HG02798 (cell line): ENCODE data around the gene ZNF292.
"Not testable (repeated sequence)": the region's sequence is repeated elsewhere in the genome, so short reads cannot be mapped to it uniquely, and the experiment has no call there.

ENCODE experiments used
- ATAC-seq: cut with Tn5 transposase; IDR thresholded peaks from one replicate; pipeline ENCODE4 v1.9.1; 2021; ENCODE audit warnings: mild to moderate bottlenecking; ENCODE audit not compliant: unreplicated experiment, poor library complexity

Gene ZNF292

GRCh38 chr6:87157596-87157995 is 2.2 kb downstream of the ZNF292 start:
- not testable (repeated sequence) for ATAC-seq

- ATAC-seq: no peak
Measured at GRCh38 chr6:87161299-87161698, 5.9 kb downstream of the ZNF292 start.

- no peak for ATAC-seq
Measured at GRCh38 chr6:87164004-87164403, 8.6 kb downstream of the ZNF292 start.

- no peak for ATAC-seq
Measured at GRCh38 chr6:87164506-87164905, 9.1 kb downstream of the ZNF292 start.

- ATAC-seq: no peak
Measured at GRCh38 chr6:87165185-87165584, 9.8 kb downstream of the ZNF292 start.

GRCh38 chr6:87171938-87172633 is 16.7 kb downstream of the ZNF292 start:
- no peak for ATAC-seq

GRCh38 chr6:87174078-87174579 is 18.8 kb downstream of the ZNF292 start:
- ATAC-seq: peak; percentile 47

- no peak for ATAC-seq
Measured at GRCh38 chr6:87176493-87176892, 21.1 kb downstream of the ZNF292 start.

GRCh38 chr6:87180105-87180728 is 24.9 kb downstream of the ZNF292 start:
- ATAC-seq: no peak

- ATAC-seq: peak; percentile 15
Measured at GRCh38 chr6:87181903-87182302, 26.5 kb downstream of the ZNF292 start.

- ATAC-seq: peak; percentile 79
Measured at GRCh38 chr6:87182321-87182720, 27.0 kb downstream of the ZNF292 start.

GRCh38 chr6:87182940-87183339 is 27.6 kb downstream of the ZNF292 start:
- ATAC-seq: no peak

- no peak for ATAC-seq
Measured at GRCh38 chr6:87183687-87184086, 28.3 kb downstream of the ZNF292 start.

- no peak for ATAC-seq
Measured at GRCh38 chr6:87184762-87185250, 29.4 kb downstream of the ZNF292 start.

- no peak for ATAC-seq
Measured at GRCh38 chr6:87196275-87196842, 41.0 kb downstream of the ZNF292 start.

- peak; percentile 78 for ATAC-seq
Measured at GRCh38 chr6:87197547-87197946, 42.2 kb downstream of the ZNF292 start.

- not testable (repeated sequence) for ATAC-seq
Measured at GRCh38 chr6:87198022-87198810, 42.9 kb downstream of the ZNF292 start.

- no peak for ATAC-seq
Measured at GRCh38 chr6:87199787-87200186, 44.4 kb downstream of the ZNF292 start.

GRCh38 chr6:87200469-87201175 is 45.3 kb downstream of the ZNF292 start:
- ATAC-seq: no peak

GRCh38 chr6:87203448-87204023 is 48.2 kb downstream of the ZNF292 start:
- no peak for ATAC-seq
